PC-3 (cell line): ENCODE measurements around the gene SSUH2. TPM values are rescaled to one million over a fixed set of nuclear protein-coding genes. Genes with fewer than 3 reads are reported as not detected.

ENCODE experiments used
- ATAC-seq: fragments of 200-7000 bp; cut with Tn5 transposase; 2 replicates; pipeline ENCODE4 v1.9.1; 2020; ENCODE audit warnings: mild to moderate bottlenecking, moderate library complexity
- BruUV-seq: library from RNA; stranded (reverse); fragments of 400-500 nt; replicated peaks from 2 replicates; lab custom pipeline; 2021; lab: Mats Ljungman, UMichigan
- CTCF ChIA-PET: fragments of 300-600 bp; sonication (Branson Sonifier 250); formaldehyde crosslinking; loops from one replicate; lab custom pipeline; 2022; ENCODE audit warnings: antibody characterized with exemption; lab: Charles Lee
- POLR2A ChIA-PET: fragments of 300-600 bp; sonication (Branson Sonifier 250); formaldehyde crosslinking; loops from one replicate; lab custom pipeline; 2022; ENCODE audit warnings: antibody characterized with exemption; ENCODE audit not compliant: unreplicated experiment; lab: Charles Lee
- DNase-seq: peaks from one replicate; pipeline ENCODE4 v3.0.0-alpha.2; 2015
- H2AFZ ChIP-seq: fragments of 300-600 bp; sonication (generic); 2 replicates; pipeline ENCODE4 v1.6.0; 2016; ENCODE audit warnings: antibody characterized with exemption, low read length
- H3F3A ChIP-seq: fragments of 300-600 bp; sonication (generic); one replicate; pipeline ENCODE4 v1.6.0; 2017; ENCODE audit warnings: antibody characterized with exemption, low read length, control low read depth, mild to moderate bottlenecking; ENCODE audit not compliant: unreplicated experiment
- H3K27ac ChIP-seq: fragments of 300-600 bp; sonication (generic); 2 replicates; pipeline ENCODE4 v1.5.1; 2016; ENCODE audit warnings: mild to moderate bottlenecking, low read length
- H3K27me3 ChIP-seq: fragments of 300-600 bp; sonication (generic); 2 replicates; pipeline ENCODE4 v1.6.1; 2016; ENCODE audit warnings: low read length, mixed read lengths
- H3K36me3 ChIP-seq: fragments of 300-600 bp; sonication (generic); 2 replicates; pipeline ENCODE4 v1.6.1; 2016; ENCODE audit warnings: low read depth, mixed run types, low read length, mixed read lengths
- H3K4me1 ChIP-seq: fragments of 300-600 bp; sonication (generic); 2 replicates; pipeline ENCODE4 v1.5.1; 2016; ENCODE audit warnings: low read length; ENCODE audit not compliant: insufficient read depth
- H3K4me2 ChIP-seq: fragments of 300-600 bp; sonication (generic); 2 replicates; pipeline ENCODE4 v1.6.0; 2016; ENCODE audit warnings: low read length
- H3K4me3 ChIP-seq: fragments of 300-600 bp; sonication (generic); 2 replicates; pipeline ENCODE4 v1.5.1; 2016; ENCODE audit warnings: mild to moderate bottlenecking, low read length, mixed read lengths
- H3K79me2 ChIP-seq: fragments of 300-600 bp; sonication (generic); 2 replicates; pipeline ENCODE4 v1.6.1; 2017; ENCODE audit warnings: low read length, mixed read lengths
- H3K9ac ChIP-seq: fragments of 300-600 bp; sonication (generic); 2 replicates; pipeline ENCODE4 v1.6.0; 2016; ENCODE audit warnings: mild to moderate bottlenecking, low read length
- H3K9me2 ChIP-seq: fragments of 300-600 bp; sonication (generic); replicated peaks from 2 replicates; pipeline ENCODE4 v1.6.1; 2016; ENCODE audit warnings: mixed run types, low read length, mixed read lengths
- H3K9me3 ChIP-seq: fragments of 300-600 bp; sonication (generic); 2 replicates; pipeline ENCODE4 v1.6.1; 2016; ENCODE audit warnings: low read length, mixed read lengths
- H4K20me1 ChIP-seq: fragments of 300-600 bp; sonication (generic); 2 replicates; pipeline ENCODE4 v1.6.1; 2016; ENCODE audit warnings: low read length, mixed read lengths
- CTCF ChIP-seq: fragments of 300-600 bp; sonication (generic); conservative IDR thresholded peaks from 2 replicates; pipeline ENCODE4 v1.5.1; 2017; ENCODE audit warnings: antibody characterized with exemption, low read depth, mild to moderate bottlenecking, low read length
- EZH2 ChIP-seq: fragments of 300-600 bp; sonication (generic); IDR thresholded peaks from one replicate; pipeline ENCODE4 v1.6.1; 2017; ENCODE audit warnings: antibody characterized with exemption, mild to moderate bottlenecking, low read length; ENCODE audit not compliant: unreplicated experiment
- EZH2phosphoT487 ChIP-seq: fragments of 300-600 bp; sonication (generic); IDR thresholded peaks from 2 replicates; pipeline ENCODE4 v1.6.1; 2018; ENCODE audit warnings: mild to moderate bottlenecking, antibody characterized with exemption, low read length, borderline replicate concordance
- intact Hi-C: fragments of 100-400 bp; cut with micrococcal nuclease; formaldehyde crosslinking; loops from 2 replicates; pipeline ENCODE4 v1.9.0; 2023
- total RNA-seq: library from RNA; depleted of rRNA; stranded (reverse); fragments of >200 nt; gene quantifications from 2 replicates; pipeline ENCODE4 v1.2.3, GENCODE V29; 2014

The SSUH2 gene
- total RNA-seq, 1 experiment from 2014 or later: 0.44 TPM

- Histone ChIP-seq H3K27ac (no peak overlapping the region), H3K9me3 (no peaks in the 10 kb centered on the region), H3K9me2 (no peaks in the 10 kb centered on the region), H3K36me3 (no peaks in the 10 kb centered on the region), H3K4me3 (no peak overlapping the region), H4K20me1 (no peaks in the 10 kb centered on the region), H3K4me1 (no peaks in the 10 kb centered on the region), H3K79me2 (no peaks in the 10 kb centered on the region), H3F3A (no peaks in the 10 kb centered on the region), H3K27me3 (no peaks in the 10 kb centered on the region), H3K4me2 (no peak overlapping the region), H2AFZ (no peak overlapping the region), H3K9ac (no peak overlapping the region)
- no TSS peak for BruUV-seq
- CTCF ChIA-PET: interaction anchor here (0.7 kb wide), 1 partner anchor 97 kb away, joined by 3 read pairs; no protein-coding TSS in a partner anchor
- no peak for DNase-seq
- no peak for ATAC-seq
- POLR2A ChIA-PET: no interaction called here
- no peak for TF ChIP-seq CTCF
- no peak for TF ChIP-seq EZH2phosphoT487
- TF ChIP-seq EZH2: no peak
- intact Hi-C loops: no loop called here
Measured at GRCh38 chr3:8600457-8600856, 44.1 kb downstream of the SSUH2 start.

GRCh38 chr3:8599146-8599545 lies 45.5 kb downstream of the SSUH2 start:
- Histone ChIP-seq H3K9me2 (no peaks in the 10 kb centered on the region), H3K4me3 (no peak overlapping the region), H3K79me2 (no peaks in the 10 kb centered on the region), H3F3A (no peaks in the 10 kb centered on the region), H3K36me3 (no peaks in the 10 kb centered on the region), H3K27me3 (no peaks in the 10 kb centered on the region), H3K9me3 (no peaks in the 10 kb centered on the region), H4K20me1 (no peaks in the 10 kb centered on the region), H3K4me1 (no peaks in the 10 kb centered on the region), H2AFZ (no peak overlapping the region), H3K4me2 (no peak overlapping the region), H3K27ac (no peak overlapping the region), H3K9ac (no peak overlapping the region)
- intact Hi-C loops: no loop called here
- ATAC-seq (no peak), DNase-seq (no peak)
- TF ChIP-seq EZH2: no peak
- TF ChIP-seq CTCF: no peak
- TF ChIP-seq EZH2phosphoT487: no peak
- ChIA-PET CTCF (no interaction called here), POLR2A (no interaction called here)
- no TSS peak for BruUV-seq

GRCh38 chr3:8597219-8597853 lies 47.3 kb downstream of the SSUH2 start:
- Histone ChIP-seq H3K4me3 (no peak overlapping the region), H3K9me2 (no peaks in the 10 kb centered on the region), H3K9me3 (no peaks in the 10 kb centered on the region), H3K4me1 (no peaks in the 10 kb centered on the region), H3K36me3 (no peaks in the 10 kb centered on the region), H3K9ac (no peak overlapping the region), H3K27me3 (no peaks in the 10 kb centered on the region), H2AFZ (no peak overlapping the region), H3K4me2 (no peak overlapping the region), H4K20me1 (no peaks in the 10 kb centered on the region), H3F3A (no peaks in the 10 kb centered on the region), H3K79me2 (no peaks in the 10 kb centered on the region), H3K27ac (no peak overlapping the region)
- CTCF ChIA-PET: no interaction called here
- POLR2A ChIA-PET: no interaction called here
- TF ChIP-seq EZH2 (no peak), EZH2phosphoT487 (no peak), CTCF (no peak)
- DNase-seq (no peak), ATAC-seq (no peak)
- BruUV-seq: no TSS peak
- intact Hi-C loops: no loop called here
